Right lobe of liver (tissue), 6 donors: Measurements from ENCODE around the gene POLN. TPM values are rescaled to one million over a fixed set of nuclear protein-coding genes. Genes with fewer than 3 reads are reported as not detected.
"Not testable (repeated sequence)": the region's sequence is repeated elsewhere in the genome, so short reads cannot be mapped to it uniquely, and the experiment has no call there.

Experiments used
- ATAC-seq, 4 donors: fragments of 200-7000 bp; cut with Tn5 transposase; one replicate each; pipeline ENCODE4 v1.9.1; 2020; ENCODE audit warnings: mild to moderate bottlenecking in 4 of 4, moderate library complexity in 4 of 4
- DNase-seq, 3 donors: peaks; one replicate each; pipeline ENCODE4 v3.0.0-alpha.2; 2020
- H3K27ac ChIP-seq, 3 donors: fragments of 200-600 bp; one replicate each; pipeline ENCODE4 v1.8.0; 2022
- H3K27me3 ChIP-seq, 2 donors: fragments of 200-600 bp; one replicate each; pipeline ENCODE4 v1.8.0; 2022
- H3K36me3 ChIP-seq, 4 donors: fragments of 200-600 bp; sonication (generic) in 1 of 4; one replicate each; pipeline versions ENCODE4 v1.5.1 to v1.8.0; 2017 to 2022; ENCODE audit warnings: control low read depth in 1 of 4
- H3K4me1 ChIP-seq, 4 donors: fragments of 200-600 bp; sonication (generic) in 1 of 4; one replicate each; pipeline versions ENCODE4 v1.5.1 to v1.8.0; 2017 to 2022; ENCODE audit warnings: control low read depth in 1 of 4
- H3K4me3 ChIP-seq, 3 donors: fragments of 200-600 bp; one replicate each; pipeline ENCODE4 v1.8.0; 2022
- H3K9me3 ChIP-seq, 4 donors: fragments of 200-600 bp; sonication (generic) in 1 of 4; one replicate each; pipeline versions ENCODE4 v1.5.1 to v1.8.0; 2017 to 2022; ENCODE audit warnings: control low read depth in 1 of 4
- CTCF ChIP-seq, 4 donors: fragments of 200-600 bp in 3 of 4; fragments of 450-650 bp in 1 of 4; IDR thresholded peaks; one replicate each; pipeline versions ENCODE4 v1.5.1 to v1.8.0; 2016 to 2022; ENCODE audit warnings: antibody characterized with exemption in 4 of 4, mild to moderate bottlenecking in 2 of 4
- POLR2A ChIP-seq: fragments of 450-650 bp; IDR thresholded peaks from one replicate; pipeline ENCODE4 v1.6.1; 2017; ENCODE audit warnings: antibody characterized with exemption, mild to moderate bottlenecking
- WGBS: methylation state at CpG from one replicate; pipeline ENCODE4 v1.1.6; 2018; ENCODE audit warnings: low coverage, low lambda C conversion rate; ENCODE audit not compliant: insufficient coverage; ENCODE audit errors: missing lambda C conversion rate; 5-methylcytosine and 5-hydroxymethylcytosine counted together
- intact Hi-C, 2 donors: fragments of 100-400 bp; cut with DNase I; formaldehyde crosslinking; loops; one replicate each; pipeline versions ENCODE4 v1.11.2 to v1.14.1; 2022
- total RNA-seq, 6 experiments: library from RNA; depleted of rRNA in 2 of 6; stranded (reverse); fragments of >200 nt in 2 of 6; fragmentation: NEBNext Ultra II Directional in 3 of 6; extraction: Animal tissue kit (Norgen Biotek cat#: 25700) in 3 of 6; gene quantifications; one replicate each; pipeline versions ENCODE4 v1.1.0 to v1.2.4, GENCODE V29; 2016 to 2023
- donor health status: DM: no; HTN: yes; CAD: no.
- donor health status: DM: no; HTN: no; CAD: no.
- donor health status: DM: no; HTN: no; CAD: no.
- donor health status: DM: no; HTN: yes; CAD: no.
- donor health status: DM: no; HTN: yes; CAD: no.

POLN gene
- total RNA-seq, 6 experiments from 2014 or later: 0.87 to 2.5 (median 1.4) TPM

GRCh38 chr4:2217726-2218125 lies 24.2 kb downstream of the POLN start:
- WGBS: 65% methylated on average over 3 of the region's 3 CpGs
- H3K27me3 ChIP-seq: no peaks in the 10 kb centered on the region
- ATAC-seq (no peak), DNase-seq (no peak)
- no peaks in the 10 kb centered on the region for H3K9me3 ChIP-seq
- H3K4me1 ChIP-seq: no peaks in the 10 kb centered on the region
- no peak for TF ChIP-seq CTCF (IDR thresholded peaks at IDR 0.05)
- intact Hi-C loops: loop anchor here in 1 of 2 donors (10.0 kb wide), 1 partner anchor 227 kb away; no protein-coding TSS in a partner anchor
- H3K36me3 ChIP-seq: no peaks in the 10 kb centered on the region
- H3K4me3 ChIP-seq: no peak overlapping the region
- H3K27ac ChIP-seq: no peak overlapping the region

- Histone ChIP-seq H3K4me3 (no peak overlapping the region), H3K27ac (no peak overlapping the region), H3K36me3 (no peaks in the 10 kb centered on the region), H3K4me1 (no peaks in the 10 kb centered on the region), H3K9me3 (no peaks in the 10 kb centered on the region), H3K27me3 (no peaks in the 10 kb centered on the region)
- ATAC-seq: no peak
- TF ChIP-seq CTCF (IDR thresholded peaks at IDR 0.05): no peak
- TF ChIP-seq POLR2A: no peak
- 84% methylated on average over 1 of the region's 1 CpG for WGBS
- intact Hi-C loops: loop anchor here in 1 of 2 donors (10.0 kb wide), 1 partner anchor 232 kb away; no protein-coding TSS in a partner anchor
- no peak for DNase-seq
Observed at GRCh38 chr4:2212831-2213230, 29.1 kb downstream of the POLN start.

- H3K9me3 ChIP-seq, DNase-seq, ATAC-seq, H3K27me3 ChIP-seq, H3K4me1 ChIP-seq, H3K4me3 ChIP-seq, H3K27ac ChIP-seq, H3K36me3 ChIP-seq: not testable (repeated sequence)
- intact Hi-C loops: loop anchor here in 1 of 2 donors (10.0 kb wide), 1 partner anchor 242 kb away; no protein-coding TSS in a partner anchor
- 90% methylated on average over 1 of the region's 1 CpG for WGBS
Observed at GRCh38 chr4:2202789-2203188, 39.1 kb downstream of the POLN start.

GRCh38 chr4:2194496-2194895 lies 47.4 kb downstream of the POLN start:
- no peak for ATAC-seq
- intact Hi-C loops: no loop called here
- WGBS: 87% methylated on average over 4 of the region's 4 CpGs
- no peak overlapping the region for H3K27ac ChIP-seq
- no peaks in the 10 kb centered on the region for H3K27me3 ChIP-seq
- DNase-seq: no peak
- no peak for TF ChIP-seq POLR2A
- no peak for TF ChIP-seq CTCF (IDR thresholded peaks at IDR 0.05)
- no peaks in the 10 kb centered on the region for H3K9me3 ChIP-seq
- H3K36me3 ChIP-seq: peaks cover 0 to 2% (median 0%) of the 10 kb centered on the region in 4 donors
- no peak overlapping the region for H3K4me3 ChIP-seq
- no peaks in the 10 kb centered on the region for H3K4me1 ChIP-seq

GRCh38 chr4:2193326-2193725 lies 48.6 kb downstream of the POLN start:
- peaks cover 0 to 2% (median 0%) of the 10 kb centered on the region in 4 donors for H3K36me3 ChIP-seq
- H3K27ac ChIP-seq: no peak overlapping the region
- DNase-seq: no peak
- no peak for ATAC-seq
- H3K27me3 ChIP-seq: no peaks in the 10 kb centered on the region
- H3K4me1 ChIP-seq: no peaks in the 10 kb centered on the region
- no peaks in the 10 kb centered on the region for H3K9me3 ChIP-seq
- no peak for TF ChIP-seq POLR2A
- TF ChIP-seq CTCF (IDR thresholded peaks at IDR 0.05): no peak
- intact Hi-C loops: no loop called here
- 74% methylated on average over 6 of the region's 7 CpGs for WGBS
- H3K4me3 ChIP-seq: no peak overlapping the region
